GM11168 (cell line): ENCODE measurements around the gene ANKRD11.

Experiments
- in situ Hi-C: fragments of 300-500 bp; cut with MboI; formaldehyde crosslinking; loops from one replicate; pipeline ENCODE4 v1.12.0; 2022; ENCODE audit warnings: low sequenced_read_pairs; ENCODE audit not compliant: unreplicated experiment

The ANKRD11 gene

DNA sequence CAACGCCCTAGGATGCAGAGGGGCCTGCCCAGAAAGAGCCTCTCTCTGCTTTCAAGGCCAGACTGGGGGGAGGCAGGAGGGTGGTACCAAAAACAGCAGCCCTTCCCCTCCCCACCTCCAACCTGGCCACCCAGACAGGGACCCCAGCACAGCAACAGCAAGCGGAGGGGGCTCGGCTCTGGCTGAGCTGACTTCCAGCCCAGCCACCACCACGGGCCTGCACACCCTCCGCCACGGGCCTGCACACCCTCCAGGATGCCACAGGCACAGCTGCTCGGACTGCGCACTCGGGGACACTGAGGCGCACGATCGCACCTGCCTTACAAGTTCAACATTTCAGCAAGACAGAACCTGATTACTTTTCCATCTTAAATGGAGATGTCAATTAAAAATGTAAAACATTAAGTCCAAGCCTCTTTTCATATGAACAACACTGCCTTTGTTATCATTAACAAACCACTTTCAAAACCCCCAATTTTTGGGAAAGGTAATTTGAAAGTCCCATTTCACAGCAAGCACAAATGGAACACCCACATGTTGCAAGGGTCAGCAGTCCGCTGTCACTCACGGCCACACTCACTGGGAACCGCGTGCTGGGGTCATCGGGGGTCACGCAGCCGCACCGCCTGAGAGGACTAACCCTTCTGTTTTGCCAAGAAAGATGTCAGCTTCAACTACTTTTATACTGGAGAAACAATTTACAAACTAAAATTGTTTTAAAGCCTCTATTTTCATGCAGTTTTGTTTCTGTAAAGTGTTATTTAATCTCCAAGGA, 76.4 kb downstream of the ANKRD11 start:
- in situ Hi-C loops = no loop called here

DNA sequence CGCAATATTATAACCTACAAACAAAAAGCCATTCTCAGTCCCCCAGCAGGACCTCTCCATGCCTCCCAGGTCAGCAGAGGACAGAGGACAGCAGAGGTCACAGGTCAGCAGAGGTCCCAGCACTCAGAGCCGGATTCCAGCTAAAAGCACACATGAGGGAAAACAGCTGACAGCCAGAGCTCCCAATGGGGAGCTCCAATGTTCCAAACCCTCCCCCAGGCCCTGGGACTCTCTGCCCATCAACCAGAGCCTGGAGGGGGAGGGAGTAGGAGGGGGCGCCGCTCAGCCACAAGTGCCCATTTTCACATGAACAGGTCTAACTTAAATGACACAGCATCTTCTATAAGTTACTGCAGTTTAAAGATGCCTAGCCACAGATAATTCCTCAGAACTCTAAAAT, 77.5 kb downstream of the ANKRD11 start:
- in situ Hi-C loops = no loop called here

DNA sequence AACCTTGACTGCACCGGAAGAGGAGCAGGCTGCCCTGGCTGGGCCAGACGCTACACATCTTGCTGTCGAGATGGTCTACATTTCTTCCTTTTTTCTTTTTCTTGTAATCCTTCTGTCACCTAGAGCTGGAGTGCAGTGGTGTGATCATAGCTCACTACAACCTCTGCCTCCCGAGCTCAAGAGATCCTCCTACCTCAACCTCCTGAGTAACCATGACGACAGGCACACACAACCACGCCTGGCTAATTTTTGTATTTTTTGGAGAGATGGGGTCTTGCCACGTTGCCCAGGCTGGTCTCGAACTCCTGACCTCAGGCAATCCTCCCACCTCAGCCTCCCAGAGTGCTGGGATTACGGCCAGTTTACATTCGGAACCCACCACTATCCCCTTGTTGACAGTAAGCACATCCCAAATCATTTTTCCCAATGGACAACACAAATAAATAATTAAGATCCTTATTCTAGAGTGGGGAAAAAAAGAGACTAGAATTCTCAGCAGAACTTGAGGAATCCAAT, 79.0 kb downstream of the ANKRD11 start:
- in situ Hi-C loops = no loop called here

GRCh38 chr16:89410794-89411309, 79.5 kb downstream of the ANKRD11 start:
- in situ Hi-C loops = no loop called here

- in situ Hi-C loops = no loop called here
Observed at GRCh38 chr16:89410322-89410721, 80.0 kb downstream of the ANKRD11 start.

DNA sequence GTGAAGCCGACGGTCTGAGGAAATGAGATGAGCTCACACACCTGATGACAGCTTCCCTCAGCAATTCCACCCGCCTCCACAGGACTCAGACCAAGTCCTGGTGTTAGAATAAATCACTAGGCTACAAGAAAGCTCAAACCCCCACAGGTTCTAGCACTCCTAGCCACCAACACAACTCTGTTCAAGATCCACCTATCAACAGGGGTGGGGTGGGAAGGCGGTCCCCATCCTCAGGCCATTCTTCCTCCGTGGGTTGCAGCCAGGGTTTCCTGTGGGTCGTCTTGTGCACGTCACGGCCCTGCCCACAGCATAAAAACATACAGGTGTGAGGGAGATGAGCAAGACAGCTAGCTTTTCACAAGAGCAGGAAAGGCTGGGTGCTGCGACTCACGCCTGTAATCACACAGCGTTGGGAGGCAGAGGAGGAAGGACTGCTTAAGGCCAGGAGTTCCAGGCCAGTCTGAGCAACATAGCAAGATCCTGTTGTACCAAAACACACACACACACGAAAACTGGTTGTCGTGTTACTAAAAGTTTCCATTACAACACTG, 81.1 kb downstream of the ANKRD11 start:
- in situ Hi-C loops = no loop called here

DNA sequence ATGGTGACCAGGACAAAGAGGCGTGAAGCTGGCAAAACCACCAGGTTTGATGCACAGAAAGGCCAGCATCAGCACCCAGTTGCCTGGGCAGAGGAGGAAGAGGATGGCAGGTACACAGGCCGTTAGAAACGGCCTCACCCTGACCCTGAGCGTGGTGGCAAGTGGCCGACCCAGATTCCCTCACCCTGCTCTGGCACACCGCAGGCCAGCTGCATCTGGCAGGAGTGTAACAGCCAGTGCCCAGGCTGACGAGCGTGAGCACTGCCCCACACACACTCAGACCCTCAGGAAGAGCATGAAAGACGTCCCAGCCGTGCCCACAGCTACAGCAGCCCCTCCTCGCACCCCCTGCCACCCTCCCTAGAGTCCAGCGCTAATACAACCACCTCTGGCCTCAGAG, 82.0 kb downstream of the ANKRD11 start:
- in situ Hi-C loops = no loop called here

DNA sequence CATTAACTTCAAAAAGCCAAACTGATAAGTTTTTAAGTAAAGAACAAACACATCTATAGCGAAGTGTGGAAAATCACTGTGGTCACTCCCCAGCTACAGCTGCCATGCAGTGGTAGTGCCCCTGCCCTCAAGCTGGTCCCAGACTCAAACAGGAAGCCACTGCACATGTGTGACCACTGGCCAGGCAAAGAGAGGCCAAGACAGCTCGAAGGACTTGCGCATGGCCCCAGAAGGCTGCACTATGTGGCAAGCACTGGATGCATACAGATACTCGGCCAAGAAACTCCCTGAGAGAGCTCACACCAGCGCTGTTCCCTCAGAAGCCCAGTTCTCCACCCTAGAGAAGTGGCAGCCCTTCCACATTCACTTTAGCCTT, 82.4 kb downstream of the ANKRD11 start:
- in situ Hi-C loops = no loop called here

DNA sequence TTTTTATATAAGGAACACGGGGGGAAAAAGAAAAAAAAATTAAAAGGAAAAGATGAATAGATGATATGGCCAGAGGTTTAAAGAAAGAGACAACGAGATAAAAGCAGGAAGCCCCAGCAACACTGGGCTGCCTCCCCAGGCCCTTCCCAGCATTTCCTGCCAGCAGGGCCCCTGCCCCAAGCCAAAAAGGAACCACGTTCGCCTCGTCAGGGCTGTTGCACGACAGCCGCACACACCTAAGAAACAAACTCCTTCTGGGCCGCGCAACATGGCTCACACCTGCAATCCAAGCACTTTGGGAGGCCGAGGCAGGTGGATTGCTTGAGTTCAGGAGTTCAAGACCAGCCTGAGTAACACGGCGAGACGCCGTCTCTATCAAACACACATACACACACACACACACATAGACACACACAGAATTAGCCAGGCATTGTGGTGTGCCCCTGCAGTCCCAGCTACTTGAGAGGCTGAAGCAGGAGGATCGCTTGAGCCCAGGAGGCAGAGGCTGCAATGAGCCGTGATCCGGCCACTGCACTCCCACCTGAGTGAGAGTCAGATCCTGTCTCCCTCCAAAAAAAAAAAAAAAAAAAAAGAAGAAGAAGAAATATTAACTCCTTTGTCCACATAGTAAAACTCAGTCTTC, 83.0 kb downstream of the ANKRD11 start:
- in situ Hi-C loops = no loop called here

GRCh38 chr16:89406277-89406888, 84.0 kb downstream of the ANKRD11 start:
- in situ Hi-C loops = no loop called here

- in situ Hi-C loops = no loop called here
Observed at GRCh38 chr16:89404561-89404960, 85.8 kb downstream of the ANKRD11 start.

- in situ Hi-C loops = no loop called here
Observed at GRCh38 chr16:89402962-89403361, 87.4 kb downstream of the ANKRD11 start.

DNA sequence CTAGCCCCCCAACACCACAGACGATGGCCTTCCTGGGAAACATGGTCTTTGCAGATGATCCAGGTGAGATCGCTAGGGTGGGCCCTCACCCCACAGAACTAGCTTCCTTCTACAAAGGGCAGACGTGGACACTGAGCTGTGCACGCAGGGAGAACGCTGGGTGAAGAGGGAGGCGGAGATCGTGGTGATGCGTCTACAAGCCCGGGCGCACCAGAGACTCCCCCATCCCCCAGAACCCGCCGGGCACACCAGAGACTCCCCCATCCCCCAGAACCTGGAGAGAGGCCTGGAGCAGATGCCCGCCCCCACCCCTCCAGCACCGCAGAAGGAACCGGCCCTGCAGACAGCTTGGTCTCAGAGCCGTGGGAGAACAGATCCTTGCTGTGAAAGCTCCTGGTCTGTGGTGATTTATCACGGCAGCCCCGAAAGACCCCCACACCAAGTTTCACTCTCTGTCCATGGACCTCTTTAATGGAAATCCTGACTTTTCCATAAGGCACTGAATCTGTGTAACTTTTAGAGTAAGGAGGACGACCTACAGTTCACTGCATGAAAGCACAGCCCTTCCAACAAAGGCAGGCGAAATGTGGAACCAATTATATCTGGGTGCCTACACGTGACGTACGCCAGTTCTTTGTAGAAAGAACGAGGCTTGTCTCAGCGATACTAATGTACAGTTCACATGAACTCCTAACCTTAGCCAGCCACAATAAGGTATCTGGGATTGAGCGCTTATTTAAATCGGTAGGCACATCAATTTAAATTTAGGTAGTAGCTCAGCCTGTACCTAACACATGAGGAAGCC, 88.5 kb downstream of the ANKRD11 start:
- in situ Hi-C loops = no loop called here

DNA sequence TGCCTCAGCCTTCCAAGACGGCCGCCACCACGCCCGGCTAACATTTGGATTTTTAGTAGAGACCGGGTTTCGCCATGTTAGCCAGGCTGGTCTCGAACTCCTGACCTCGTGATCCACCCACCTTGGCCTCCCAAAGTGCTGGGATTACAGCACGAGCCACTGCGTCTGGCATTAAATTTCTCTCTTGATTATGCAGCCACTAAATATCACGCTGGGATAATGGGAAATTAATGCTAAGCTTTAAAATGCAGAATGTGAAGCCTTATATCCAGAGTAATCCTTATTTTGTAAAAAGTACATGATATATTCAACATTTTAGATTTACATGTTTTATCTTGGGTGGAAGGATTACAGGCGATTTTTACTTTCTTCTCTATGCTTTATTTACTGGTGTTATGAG, 89.2 kb downstream of the ANKRD11 start:
- in situ Hi-C loops = no loop called here

DNA sequence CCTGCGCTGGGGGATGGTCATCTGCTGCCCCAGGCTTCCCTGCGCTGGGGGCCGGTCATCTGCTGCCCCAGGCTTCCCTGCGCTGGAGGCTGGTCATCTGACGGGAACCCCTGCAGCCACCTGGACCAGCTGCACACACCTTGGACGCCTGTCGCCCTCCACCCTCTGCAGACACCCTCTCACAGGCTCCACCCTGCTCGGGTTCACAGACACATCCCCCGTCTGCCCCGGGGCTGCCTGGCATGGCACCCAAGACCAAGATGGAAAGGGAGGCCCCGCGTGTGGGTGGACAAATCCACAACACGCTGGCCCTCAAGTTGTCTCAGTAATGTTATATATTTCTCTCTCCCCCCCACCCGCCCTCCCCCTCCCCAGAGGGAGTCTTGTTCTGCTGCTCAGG, 89.6 kb downstream of the ANKRD11 start:
- in situ Hi-C loops = no loop called here

DNA sequence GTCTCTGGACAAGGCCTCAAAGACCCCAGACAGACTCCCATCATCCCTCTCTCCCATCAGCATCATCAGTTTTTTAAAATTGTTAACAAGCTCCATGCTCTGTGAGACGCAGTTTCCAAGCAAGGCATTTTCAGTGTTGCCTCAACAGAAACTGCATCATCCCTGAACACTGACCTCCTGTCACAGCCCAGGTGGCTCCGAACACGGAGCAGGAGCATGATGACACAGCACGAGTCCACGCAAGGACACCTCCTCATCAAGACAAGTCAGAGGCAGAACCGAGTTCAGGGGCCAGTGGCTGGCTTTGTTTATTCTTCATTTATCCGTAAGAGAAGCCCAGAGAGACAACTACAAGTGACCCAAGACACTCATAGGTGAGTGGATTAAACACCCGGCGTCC, 91.4 kb downstream of the ANKRD11 start:
- in situ Hi-C loops = no loop called here

DNA sequence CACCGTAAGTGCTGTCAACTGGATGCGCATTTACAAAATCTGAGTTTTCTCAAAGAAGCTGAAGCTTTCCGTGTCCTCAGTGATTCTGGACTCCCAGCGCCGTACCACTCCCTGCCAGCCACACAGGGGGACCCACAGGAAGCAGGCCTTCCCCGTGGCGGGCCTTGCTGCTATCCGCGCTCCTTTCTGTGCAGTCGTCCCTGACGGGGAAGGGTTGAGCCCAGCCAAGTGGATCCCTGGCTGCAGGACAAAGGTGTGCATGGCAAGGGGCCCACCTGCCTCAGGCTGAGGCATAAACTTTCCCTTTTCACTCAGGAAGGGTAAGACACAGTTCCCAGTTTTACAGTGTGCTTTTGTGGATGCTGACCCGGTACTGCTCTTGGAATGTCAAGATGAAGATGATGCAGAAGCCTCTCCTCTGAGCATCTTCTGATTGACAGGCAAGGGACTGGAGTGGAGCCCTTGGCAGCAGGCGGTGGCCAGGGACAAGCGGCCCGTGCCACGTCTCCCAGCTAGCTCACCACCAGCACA, 93.0 kb downstream of the ANKRD11 start:
- in situ Hi-C loops = no loop called here

DNA sequence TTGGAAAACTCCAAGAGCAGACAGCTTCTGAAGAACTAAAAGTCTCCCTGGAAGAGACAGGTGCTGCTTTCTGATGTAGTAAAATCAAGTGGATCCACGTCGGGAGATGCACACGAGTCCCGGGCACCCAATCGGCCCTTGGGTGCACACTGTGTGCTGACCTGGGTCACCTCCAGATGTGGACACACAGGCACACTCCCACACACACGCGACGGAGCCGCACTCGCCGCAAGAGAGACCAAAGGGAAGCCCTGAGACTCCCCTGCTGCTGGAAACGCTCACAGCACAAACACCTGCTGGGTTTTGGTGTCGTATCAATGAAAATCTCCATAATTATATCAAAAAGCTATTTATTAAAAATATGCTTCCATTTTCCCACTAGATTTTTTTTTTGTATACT, 94.2 kb downstream of the ANKRD11 start:
- in situ Hi-C loops = no loop called here

DNA sequence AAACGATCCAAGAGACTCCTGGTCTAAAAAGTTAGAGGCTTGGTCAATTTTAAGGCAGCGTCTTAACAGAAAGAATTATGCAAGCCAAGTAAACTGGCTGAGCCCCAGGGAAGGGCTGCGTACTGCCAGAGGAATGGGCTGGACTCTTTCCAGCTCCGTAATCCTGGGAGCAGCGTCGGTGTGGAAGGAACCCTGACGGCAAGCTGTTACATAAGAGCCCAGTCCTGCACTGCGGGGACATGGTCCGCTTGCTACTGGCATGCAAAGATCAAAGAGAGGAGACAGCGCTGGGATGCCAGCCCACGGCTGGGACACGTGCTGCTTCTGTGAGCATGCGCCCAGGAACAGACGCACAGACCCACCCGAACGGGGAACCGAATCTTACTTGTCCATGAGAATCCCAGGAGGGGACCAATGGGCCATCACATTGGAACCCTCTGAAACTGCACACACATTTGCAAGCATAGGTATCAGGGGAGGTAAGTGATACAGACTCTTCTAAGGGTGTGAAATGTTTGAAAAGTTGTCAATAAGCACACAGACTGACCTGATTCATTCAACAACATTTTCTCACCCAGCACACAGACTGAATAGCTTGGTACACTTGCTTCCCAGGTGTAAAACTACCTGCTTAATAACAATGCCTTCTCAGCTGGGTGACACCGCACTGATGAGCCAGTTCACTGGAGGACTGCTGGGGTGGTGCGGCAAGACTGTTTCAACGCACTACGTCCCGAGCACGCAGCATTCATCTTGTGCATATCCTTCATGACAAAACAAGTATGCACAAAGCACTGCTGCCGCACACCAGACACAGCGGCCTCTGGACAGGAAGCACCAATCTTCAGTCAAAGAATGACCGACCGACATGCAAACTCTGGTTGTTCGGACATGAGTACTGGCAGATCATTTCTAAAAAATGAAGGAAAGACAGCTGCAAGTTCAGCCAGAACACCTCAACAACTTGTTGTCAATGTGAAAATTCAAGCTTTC, 94.9 kb downstream of the ANKRD11 start:
- in situ Hi-C loops = no loop called here
